ENCODE results near the gene LAMTOR2. TPM values are rescaled to one million over a fixed set of nuclear protein-coding genes. Genes with fewer than 3 reads are reported as not detected.

The LAMTOR2 gene
- polyA plus RNA-seq, 1 donor (not counting 4 experiments of a cell fraction or from before 2014, with no cell fraction given) = 67.5 TPM

DNA sequence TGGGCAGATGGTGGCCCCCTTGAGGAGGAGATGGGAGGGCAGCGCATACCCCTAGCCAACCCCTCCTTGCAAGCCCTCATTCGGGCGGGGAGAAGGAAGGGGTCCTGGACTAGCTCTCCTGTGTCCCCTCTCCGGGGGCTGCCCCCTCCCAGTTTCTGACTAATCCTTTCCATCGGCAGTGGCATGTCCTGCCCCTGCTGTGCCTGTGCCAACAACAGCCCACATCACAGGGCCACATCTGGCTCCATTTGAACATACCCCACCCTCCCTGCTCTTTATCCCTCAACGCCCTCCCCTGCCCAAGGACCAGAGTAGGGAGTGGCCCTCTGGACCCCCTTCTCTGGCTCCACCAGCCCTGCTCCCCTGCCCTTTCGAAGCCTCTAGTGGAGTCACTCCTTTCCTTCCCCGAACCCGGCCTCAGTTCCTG, 49.0 kb downstream of the LAMTOR2 start:
- H3K4me3 ChIP-seq (ENCODE audit: control insufficient read depth in 2 of 3, extremely low read depth in 1 of 3, insufficient read depth in 2 of 3, low read depth in 1 of 3, low read length in 3 of 3) = peak overlapping the region; percentile 2 to 41 (median 20)
- no peak overlapping the region for H2AFZ ChIP-seq (ENCODE audit: control insufficient read depth, low read length)
- H4K20me1 ChIP-seq (ENCODE audit: control insufficient read depth, extremely low read depth, insufficient read depth, low read length) = no peaks in the 10 kb centered on the region
- H3K4me1 ChIP-seq (ENCODE audit: control insufficient read depth, extremely low read depth, insufficient read depth, low read length) = peaks cover 70% of the 10 kb centered on the region
- no peaks in the 10 kb centered on the region for H3K27me3 ChIP-seq (ENCODE audit: control insufficient read depth, extremely low read depth, insufficient read depth, low read length)
- FAIRE-seq = peak; percentile 17
- H3K36me3 ChIP-seq (ENCODE audit: control insufficient read depth in 2 of 2, extremely low read depth in 1 of 2, insufficient read depth in 2 of 2, low read length in 2 of 2) = no peaks in the 10 kb centered on the region
- DNase-seq (ENCODE audit: low read depth, low spot score) = no peak
- H3K9me3 ChIP-seq (ENCODE audit: control insufficient read depth, low read depth, low read length) = no peaks in the 10 kb centered on the region
- H3K4me2 ChIP-seq (ENCODE audit: control insufficient read depth, extremely low read depth, insufficient read depth, low read depth, low read length) = peak overlapping the region; percentile 81
- no peak for TF ChIP-seq EZH2 (IDR thresholded peaks at IDR 0.05; ENCODE audit: low read length)
- TF ChIP-seq, protein P1, sequence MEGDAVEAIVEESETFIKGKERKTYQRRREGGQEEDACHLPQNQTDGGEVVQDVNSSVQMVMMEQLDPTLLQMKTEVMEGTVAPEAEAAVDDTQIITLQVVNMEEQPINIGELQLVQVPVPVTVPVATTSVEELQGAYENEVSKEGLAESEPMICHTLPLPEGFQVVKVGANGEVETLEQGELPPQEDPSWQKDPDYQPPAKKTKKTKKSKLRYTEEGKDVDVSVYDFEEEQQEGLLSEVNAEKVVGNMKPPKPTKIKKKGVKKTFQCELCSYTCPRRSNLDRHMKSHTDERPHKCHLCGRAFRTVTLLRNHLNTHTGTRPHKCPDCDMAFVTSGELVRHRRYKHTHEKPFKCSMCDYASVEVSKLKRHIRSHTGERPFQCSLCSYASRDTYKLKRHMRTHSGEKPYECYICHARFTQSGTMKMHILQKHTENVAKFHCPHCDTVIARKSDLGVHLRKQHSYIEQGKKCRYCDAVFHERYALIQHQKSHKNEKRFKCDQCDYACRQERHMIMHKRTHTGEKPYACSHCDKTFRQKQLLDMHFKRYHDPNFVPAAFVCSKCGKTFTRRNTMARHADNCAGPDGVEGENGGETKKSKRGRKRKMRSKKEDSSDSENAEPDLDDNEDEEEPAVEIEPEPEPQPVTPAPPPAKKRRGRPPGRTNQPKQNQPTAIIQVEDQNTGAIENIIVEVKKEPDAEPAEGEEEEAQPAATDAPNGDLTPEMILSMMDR (optimal IDR thresholded peaks at IDR 0.05 in 1 of 3, IDR thresholded peaks at IDR 0.05 in 1 of 3, conservative IDR thresholded peaks at IDR 0.05 in 1 of 3; ENCODE audit: extremely low read depth in 1 of 3, insufficient read depth in 2 of 3, low read length in 3 of 3) = no peak
- peak overlapping the region; percentile 93 for H3K27ac ChIP-seq (ENCODE audit: control insufficient read depth, insufficient read depth, low read length)
- H3K79me2 ChIP-seq (ENCODE audit: control insufficient read depth, insufficient read depth, low read length) = peaks cover 2% of the 10 kb centered on the region
- peaks cover 2% of the 10 kb centered on the region for H3K9me1 ChIP-seq (ENCODE audit: control insufficient read depth, extremely low read depth, insufficient read depth, low read length)
- peak overlapping the region; percentile 81 for H3K9ac ChIP-seq (ENCODE audit: control insufficient read depth, extremely low read depth, insufficient read depth, low read length)
- dilution Hi-C loops (cut with MboI; ENCODE audit: extremely low pct_ligation_motif_present, low sequenced_read_pairs) = no loop called here

DNA sequence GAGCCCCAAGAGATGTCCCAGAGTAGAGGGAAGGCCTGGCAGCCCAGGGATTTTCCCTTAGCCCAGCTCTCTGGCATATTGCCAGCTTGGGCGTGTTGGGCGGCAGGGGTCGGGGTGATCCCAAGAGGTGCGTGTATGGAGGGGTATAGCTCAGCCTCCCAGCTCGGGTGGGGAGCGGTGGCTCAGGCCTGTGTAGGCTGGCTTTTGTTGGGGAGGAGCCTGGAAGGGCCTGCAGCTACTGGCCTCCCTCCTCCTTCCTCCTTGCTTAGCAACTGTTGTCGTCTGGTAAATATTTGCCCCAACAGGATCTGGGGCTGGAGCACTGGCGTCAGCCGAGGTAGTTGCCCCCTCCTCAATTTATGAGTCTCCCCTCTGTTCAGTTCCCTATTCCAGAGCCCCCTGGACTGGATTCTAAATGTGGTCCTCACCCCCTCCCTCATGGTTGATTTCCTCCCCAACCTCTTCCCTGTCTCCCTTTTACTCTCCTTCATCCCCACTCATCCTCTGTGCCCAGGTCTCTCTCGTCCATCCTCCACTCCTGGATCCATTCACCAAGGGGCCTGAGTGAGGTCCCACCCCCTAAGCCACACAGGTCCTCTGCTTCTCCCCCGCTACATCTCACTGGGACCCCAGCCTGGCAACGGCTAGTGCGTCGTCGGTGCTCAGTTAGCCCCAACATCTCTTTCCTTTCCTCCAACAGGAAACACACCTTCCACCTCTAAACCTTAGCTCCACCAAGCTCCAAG, 49.7 kb downstream of the LAMTOR2 start:
- H3K9me1 ChIP-seq (ENCODE audit: control insufficient read depth, extremely low read depth, insufficient read depth, low read length) = peaks cover 2% of the 10 kb centered on the region
- H3K36me3 ChIP-seq (ENCODE audit: control insufficient read depth in 2 of 2, extremely low read depth in 1 of 2, insufficient read depth in 2 of 2, low read length in 2 of 2) = no peaks in the 10 kb centered on the region
- no peaks in the 10 kb centered on the region for H4K20me1 ChIP-seq (ENCODE audit: control insufficient read depth, extremely low read depth, insufficient read depth, low read length)
- H3K9ac ChIP-seq (ENCODE audit: control insufficient read depth, extremely low read depth, insufficient read depth, low read length) = peak overlapping the region; percentile 81
- no peak for DNase-seq (ENCODE audit: low read depth, low spot score)
- peaks cover 2% of the 10 kb centered on the region for H3K79me2 ChIP-seq (ENCODE audit: control insufficient read depth, insufficient read depth, low read length)
- peak overlapping the region; percentile 17 to 55 (median 41) for H3K4me3 ChIP-seq (ENCODE audit: control insufficient read depth in 2 of 3, extremely low read depth in 1 of 3, insufficient read depth in 2 of 3, low read depth in 1 of 3, low read length in 3 of 3)
- TF ChIP-seq, protein P1 (optimal IDR thresholded peaks at IDR 0.05 in 1 of 3, IDR thresholded peaks at IDR 0.05 in 1 of 3, conservative IDR thresholded peaks at IDR 0.05 in 1 of 3; ENCODE audit: extremely low read depth in 1 of 3, insufficient read depth in 2 of 3, low read length in 3 of 3) = no peak
- TF ChIP-seq EZH2 (IDR thresholded peaks at IDR 0.05; ENCODE audit: low read length) = no peak
- peak overlapping the region; percentile 81 for H3K4me2 ChIP-seq (ENCODE audit: control insufficient read depth, extremely low read depth, insufficient read depth, low read depth, low read length)
- H2AFZ ChIP-seq (ENCODE audit: control insufficient read depth, low read length) = peak overlapping the region; percentile 54
- peaks cover 70% of the 10 kb centered on the region for H3K4me1 ChIP-seq (ENCODE audit: control insufficient read depth, extremely low read depth, insufficient read depth, low read length)
- H3K27ac ChIP-seq (ENCODE audit: control insufficient read depth, insufficient read depth, low read length) = peak overlapping the region; percentile 93
- no peaks in the 10 kb centered on the region for H3K27me3 ChIP-seq (ENCODE audit: control insufficient read depth, extremely low read depth, insufficient read depth, low read length)
- peak; percentile 88 for FAIRE-seq
- no peaks in the 10 kb centered on the region for H3K9me3 ChIP-seq (ENCODE audit: control insufficient read depth, low read depth, low read length)
- dilution Hi-C loops (cut with MboI; ENCODE audit: extremely low pct_ligation_motif_present, low sequenced_read_pairs) = no loop called here

Measured in keratinocyte (primary cell).